ENCODE data around the gene PPP2R2B.

DNA sequence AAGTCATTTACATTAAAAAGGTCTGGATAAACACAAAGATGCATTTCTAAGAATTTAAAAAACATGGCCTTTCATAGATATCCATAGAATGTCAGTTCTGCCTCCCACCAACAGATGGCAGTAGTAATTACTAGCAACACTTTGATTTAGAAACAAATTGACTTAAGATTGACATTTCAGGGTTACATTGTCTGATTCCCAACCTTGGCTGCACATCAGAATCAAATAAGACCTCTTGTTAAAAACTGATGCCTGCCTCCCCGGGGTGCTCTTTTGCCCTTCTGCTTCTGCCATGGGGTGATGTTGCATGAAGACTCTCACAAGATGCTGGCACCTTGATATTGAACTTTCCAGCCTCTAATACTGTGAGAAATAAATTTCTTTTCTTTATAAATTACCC lies 216.3 kb downstream of the PPP2R2B start:
- TF ChIP-seq SUZ12 (IDR thresholded peaks at IDR 0.05; ENCODE audit: extremely low read depth, insufficient read depth, insufficient read length) (no peak), YY1 (IDR thresholded peaks at IDR 0.05; ENCODE audit: insufficient read depth, insufficient read length) (no peak)

All from NT2/D1 (cell line).